Uterus (tissue), 4 donors: ENCODE measurements around the gene ZYX. TPM values are rescaled to one million over a fixed set of nuclear protein-coding genes. Genes with fewer than 3 reads are reported as not detected.

Experiments used
- DNase-seq, 2 donors: peaks; one replicate each; pipeline ENCODE4 v3.0.0-alpha.2; 2019 to 2020
- H3K27ac ChIP-seq, 2 donors: fragments of 200-600 bp; sonication (generic); 1 replicate in 1 of 2; 2 replicates in 1 of 2; pipeline ENCODE4 v1.5.1; 2016 to 2018
- H3K27me3 ChIP-seq, 2 donors: fragments of 200-600 bp; sonication (generic); one replicate each; pipeline ENCODE4 v1.5.1; 2018 to 2019; ENCODE audit warnings: control low read depth in 1 of 2
- H3K36me3 ChIP-seq, 2 donors: fragments of 200-600 bp; sonication (generic); one replicate each; pipeline ENCODE4 v1.5.1; 2019; ENCODE audit warnings: control low read depth in 1 of 2
- H3K4me1 ChIP-seq, 2 donors: fragments of 200-600 bp; sonication (generic); one replicate each; pipeline ENCODE4 v1.5.1; 2018 to 2019; ENCODE audit warnings: control low read depth in 1 of 2
- H3K4me3 ChIP-seq, 2 donors: fragments of 200-600 bp; sonication (generic); 1 replicate in 1 of 2; 2 replicates in 1 of 2; pipeline ENCODE4 v1.5.1; 2018 to 2019; ENCODE audit warnings: mild to moderate bottlenecking in 1 of 2
- H3K9me3 ChIP-seq, 2 donors: fragments of 200-600 bp; sonication (generic); one replicate each; pipeline ENCODE4 v1.5.1; 2019; ENCODE audit warnings: control low read depth in 1 of 2
- CTCF ChIP-seq, 4 experiments: fragments of 200-600 bp in 2 of 4; fragments of 450-650 bp in 2 of 4; sonication (generic) in 2 of 4; IDR thresholded peaks; one replicate each; pipeline ENCODE4 v1.5.1; 2016 to 2019; ENCODE audit warnings: antibody characterized with exemption in 4 of 4, mild to moderate bottlenecking in 2 of 4, moderate library complexity in 1 of 4
- POLR2A ChIP-seq, 2 donors: fragments of 450-650 bp; IDR thresholded peaks; one replicate each; pipeline ENCODE4 v1.6.1; 2016; ENCODE audit warnings: antibody characterized with exemption in 2 of 2, mild to moderate bottlenecking in 1 of 2, moderate library complexity in 1 of 2
- intact Hi-C: fragments of 100-400 bp; cut with DNase I; formaldehyde crosslinking; loops from one replicate; pipeline ENCODE4 v1.15.1; 2023; ENCODE audit warnings: low total_unique reads
- total RNA-seq, 4 donors: library from RNA; depleted of rRNA in 3 of 4; stranded (reverse); fragments of >200 nt in 3 of 4; gene quantifications; one replicate each; pipeline versions ENCODE4 v1.1.0 to v1.2.4, GENCODE V29; 2014 to 2023
- donor health status: DM: yes; HTN: yes; CAD: no.

The ZYX gene
- total RNA-seq, 4 donors from 2014 or later = 46.0 to 494 (median 95.9) TPM

- Histone ChIP-seq H3K27me3 (no peaks in the 10 kb centered on the region), H3K36me3 (no peaks in the 10 kb centered on the region), H3K9me3 (no peaks in the 10 kb centered on the region), H3K4me3 (peak within 1 kb of the TSS; percentile 50 to 54), H3K4me1 (no peaks in the 10 kb centered on the region), H3K27ac (peak within 1 kb of the TSS; percentile 32)
- TF ChIP-seq CTCF (IDR thresholded peaks at IDR 0.05) (no peak), POLR2A (IDR thresholded peaks at IDR 0.05) (no peak)
- intact Hi-C loops = no loop called here
- no peak for DNase-seq
Measured at GRCh38 chr7:143362131-143363015, 18.8 kb upstream of the ZYX start, which contains the start of gene FAM131B. Gene FAM131B (minus strand): TSS chr7:143362713. CDS start chr7:143362603, 110 bp downstream.

DNA sequence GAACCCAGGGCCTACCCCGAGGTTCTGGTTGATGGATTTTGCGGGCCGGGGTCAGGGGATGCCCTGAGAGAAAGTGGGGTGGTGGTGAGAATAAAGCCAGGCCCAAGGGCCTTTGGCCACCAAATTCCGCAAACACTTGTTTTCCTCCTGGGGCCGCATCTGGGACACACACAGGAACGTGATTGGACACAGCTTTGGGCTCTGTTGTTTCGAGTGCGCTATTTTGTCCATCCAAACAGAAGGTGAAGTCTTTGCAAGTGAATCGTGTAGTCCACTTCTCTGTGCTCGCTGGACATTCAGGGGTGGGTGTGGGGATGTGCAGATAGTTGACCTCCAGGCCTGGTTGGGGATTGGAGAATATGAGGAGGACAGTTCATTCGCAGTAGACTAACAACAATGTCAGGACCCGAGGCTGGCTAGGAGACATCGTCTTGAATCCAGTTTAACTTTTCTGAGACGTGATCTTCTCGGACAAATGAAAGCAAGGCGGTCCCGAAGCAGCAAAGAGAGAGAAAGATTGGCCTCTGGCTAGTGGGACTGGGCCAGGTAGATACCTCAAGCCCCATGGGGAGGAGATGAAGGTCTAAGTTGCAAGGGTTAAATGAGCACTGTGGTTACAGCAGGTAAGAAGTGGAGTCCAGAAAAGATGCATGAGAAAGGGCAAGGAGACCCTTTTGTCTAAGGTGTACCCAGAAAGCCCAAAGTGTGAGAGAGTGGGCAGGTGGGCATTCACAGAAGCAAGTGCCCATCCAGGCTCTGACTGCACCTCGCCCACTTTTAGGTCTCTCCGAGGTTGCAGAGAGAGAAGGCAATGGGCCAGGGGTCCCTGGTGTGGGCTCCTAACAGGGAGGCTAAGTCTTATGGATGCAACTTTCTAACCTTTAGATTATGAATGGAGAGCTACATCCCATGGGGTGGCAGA lies 17.9 kb upstream of the ZYX start:
- H3K4me1 ChIP-seq = no peaks in the 10 kb centered on the region
- peak overlapping the region; percentile 8 to 54 for H3K4me3 ChIP-seq
- H3K27ac ChIP-seq = peak overlapping the region in 1 of 2 donors; percentile 32
- no peaks in the 10 kb centered on the region for H3K36me3 ChIP-seq
- intact Hi-C loops = no loop called here
- H3K9me3 ChIP-seq = no peaks in the 10 kb centered on the region
- H3K27me3 ChIP-seq = no peaks in the 10 kb centered on the region
- TF ChIP-seq POLR2A (IDR thresholded peaks at IDR 0.05) (no peak), CTCF (IDR thresholded peaks at IDR 0.05) (no peak)
- no peak for DNase-seq

GRCh38 chr7:143367972-143368371 lies 13.2 kb upstream of the ZYX start:
- Histone ChIP-seq H3K27ac (no peak overlapping the region), H3K36me3 (no peaks in the 10 kb centered on the region), H3K4me1 (no peaks in the 10 kb centered on the region), H3K9me3 (no peaks in the 10 kb centered on the region), H3K27me3 (no peaks in the 10 kb centered on the region), H3K4me3 (no peak overlapping the region)
- intact Hi-C loops = no loop called here
- TF ChIP-seq POLR2A (IDR thresholded peaks at IDR 0.05) (no peak), CTCF (IDR thresholded peaks at IDR 0.05) (no peak)
- DNase-seq = no peak

- H3K27me3 ChIP-seq = no peaks in the 10 kb centered on the region
- DNase-seq = no peak
- no peaks in the 10 kb centered on the region for H3K9me3 ChIP-seq
- H3K27ac ChIP-seq = no peak overlapping the region
- no peaks in the 10 kb centered on the region for H3K4me1 ChIP-seq
- H3K4me3 ChIP-seq = no peak overlapping the region
- TF ChIP-seq CTCF (IDR thresholded peaks at IDR 0.05) (no peak), POLR2A (IDR thresholded peaks at IDR 0.05) (no peak)
- intact Hi-C loops = no loop called here
- H3K36me3 ChIP-seq = no peaks in the 10 kb centered on the region
Measured at GRCh38 chr7:143368387-143368786, 12.8 kb upstream of the ZYX start.
